Progenitor cell of endocrine pancreas (in vitro differentiated cells): ENCODE data around the gene DMAC2. TPM values are rescaled to one million over a fixed set of nuclear protein-coding genes. Genes with fewer than 3 reads are reported as not detected.

Experiments
- DNase-seq: peaks from one replicate; pipeline ENCODE4 v3.0.0; 2021; ENCODE audit warnings: low spot score; ENCODE audit not compliant: unreplicated experiment
- H3K27ac Mint-ChIP-seq: 2 replicates; pipeline ENCODE4 v1.8.0; 2021; ENCODE audit warnings: mild to moderate bottlenecking, moderate library complexity, mixed read lengths
- H3K27me3 Mint-ChIP-seq: 2 replicates; pipeline ENCODE4 v1.8.0; 2021; ENCODE audit warnings: mixed read lengths
- H3K36me3 Mint-ChIP-seq: 2 replicates; pipeline ENCODE4 v1.8.0; 2022; ENCODE audit warnings: mixed read lengths; ENCODE audit not compliant: insufficient read depth
- H3K4me1 Mint-ChIP-seq: 2 replicates; pipeline ENCODE4 v1.8.0; 2021; ENCODE audit warnings: low read depth, mixed read lengths
- H3K4me3 Mint-ChIP-seq: 2 replicates; pipeline ENCODE4 v1.8.0; 2021; ENCODE audit warnings: low read depth, mild to moderate bottlenecking, moderate library complexity, mixed read lengths
- H3K9me3 Mint-ChIP-seq: 2 replicates; pipeline ENCODE4 v1.8.0; 2021; ENCODE audit warnings: low read depth, mixed read lengths
- CTCF ChIP-seq: fragments of 200-600 bp; sonication (generic); IDR thresholded peaks from one replicate; pipeline ENCODE4 v1.5.0; 2021; ENCODE audit warnings: antibody characterized with exemption, mild to moderate bottlenecking; ENCODE audit not compliant: unreplicated experiment
- total RNA-seq: library from RNA; stranded (reverse); gene quantifications from 2 replicates; pipeline ENCODE4 v1.2.1, GENCODE V29; 2021

DMAC2 gene
- total RNA-seq, 1 donor from 2014 or later: 54.1 TPM

DNA sequence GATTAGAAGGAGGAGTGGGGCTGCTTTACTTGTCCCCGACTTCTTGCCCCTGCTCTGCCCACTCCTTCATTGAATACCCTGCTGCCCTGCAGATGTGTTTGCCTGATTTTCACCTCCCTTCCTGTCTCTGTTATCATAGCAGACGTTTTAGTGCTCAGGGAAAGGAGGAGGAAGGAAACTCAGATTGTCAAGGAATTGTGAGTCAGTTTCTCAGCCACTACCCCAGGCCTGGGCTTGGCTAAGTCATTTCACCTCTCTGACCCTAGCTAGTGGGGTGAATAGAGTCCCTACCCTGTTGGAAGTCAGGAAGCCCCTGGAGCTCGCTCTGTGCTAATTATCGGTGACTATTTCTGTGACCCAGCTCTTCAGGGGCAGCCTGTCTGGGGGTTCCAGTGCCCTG lies 38.2 kb downstream of the DMAC2 start:
- DNase-seq: no peak
- Mint-ChIP-seq H3K4me3 (no peak overlapping the region), H3K4me1 (peaks cover 20% of the 10 kb centered on the region), H3K9me3 (no peaks in the 10 kb centered on the region), H3K27ac (peak overlapping the region; percentile 87), H3K27me3 (no peaks in the 10 kb centered on the region), H3K36me3 (no peaks in the 10 kb centered on the region)
- no peak for TF ChIP-seq CTCF

DNA sequence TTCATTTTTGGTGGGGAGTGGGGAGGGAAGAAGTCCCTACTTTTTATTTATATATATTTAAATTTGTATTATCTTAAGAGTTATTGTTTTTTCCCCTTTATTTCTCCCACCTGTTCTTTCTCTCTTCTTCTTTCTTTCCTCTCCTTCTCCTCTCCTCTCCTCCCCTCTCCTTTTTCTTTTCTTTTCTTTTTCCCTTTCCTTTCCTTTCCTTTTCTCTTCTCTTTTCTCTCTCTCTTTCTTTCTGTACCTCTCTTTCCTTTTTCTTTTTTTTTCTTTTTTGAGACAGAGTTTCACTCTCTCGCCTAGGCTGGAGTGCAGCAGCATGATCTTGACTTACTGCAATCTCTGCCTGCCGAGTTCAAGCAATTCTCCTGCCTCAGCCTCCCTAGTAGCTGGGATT lies 40.2 kb downstream of the DMAC2 start:
- no peaks in the 10 kb centered on the region for H3K9me3 Mint-ChIP-seq
- no peaks in the 10 kb centered on the region for H3K27me3 Mint-ChIP-seq
- H3K4me3 Mint-ChIP-seq: peak overlapping the region; percentile 38
- TF ChIP-seq CTCF: no peak
- DNase-seq: no peak
- no peaks in the 10 kb centered on the region for H3K36me3 Mint-ChIP-seq
- H3K27ac Mint-ChIP-seq: no peak overlapping the region
- peaks cover 24% of the 10 kb centered on the region for H3K4me1 Mint-ChIP-seq

GRCh38 chr19:41399091-41399490 lies 40.6 kb downstream of the DMAC2 start:
- H3K36me3 Mint-ChIP-seq: no peaks in the 10 kb centered on the region
- H3K27ac Mint-ChIP-seq: peak overlapping the region; percentile 100
- H3K4me1 Mint-ChIP-seq: peaks cover 24% of the 10 kb centered on the region
- no peak for DNase-seq
- H3K27me3 Mint-ChIP-seq: no peaks in the 10 kb centered on the region
- peak overlapping the region; percentile 100 for H3K4me3 Mint-ChIP-seq
- TF ChIP-seq CTCF: no peak
- H3K9me3 Mint-ChIP-seq: no peaks in the 10 kb centered on the region

- peaks cover 24% of the 10 kb centered on the region for H3K4me1 Mint-ChIP-seq
- no peaks in the 10 kb centered on the region for H3K36me3 Mint-ChIP-seq
- TF ChIP-seq CTCF: no peak
- H3K27me3 Mint-ChIP-seq: no peaks in the 10 kb centered on the region
- no peaks in the 10 kb centered on the region for H3K9me3 Mint-ChIP-seq
- DNase-seq: no peak
- H3K4me3 Mint-ChIP-seq: peak overlapping the region; percentile 100
- peak overlapping the region; percentile 100 for H3K27ac Mint-ChIP-seq
Measured at GRCh38 chr19:41398598-41398997, 41.1 kb downstream of the DMAC2 start.

- Mint-ChIP-seq H3K4me3 (peak overlapping the region; percentile 100), H3K36me3 (no peaks in the 10 kb centered on the region), H3K9me3 (no peaks in the 10 kb centered on the region), H3K4me1 (peaks cover 24% of the 10 kb centered on the region), H3K27me3 (no peaks in the 10 kb centered on the region), H3K27ac (peak overlapping the region; percentile 100)
- DNase-seq: no peak
- no peak for TF ChIP-seq CTCF
Measured at GRCh38 chr19:41398050-41398418, 41.7 kb downstream of the DMAC2 start.
